Hematopoietic multipotent progenitor cell treated with erythropoietin and hydrocortisone succinate and interleukin-3 and kit ligand, for 4 days (in vitro differentiated cells): ENCODE results near the gene RPS16.
"Not testable (repeated sequence)": the region's sequence is repeated elsewhere in the genome, so short reads cannot be mapped to it uniquely, and the experiment has no call there.

Source experiments
- DNase-seq: peaks from one replicate; pipeline ENCODE4 v3.0.0-alpha.2; 2015

Gene RPS16

GRCh38 chr19:39435499-39436349 is at the start of gene RPS16:
Gene RPS16 (minus strand): TSS chr19:39435949. CDS start chr19:39435895, 54 bp downstream.
- peak; percentile 100 for DNase-seq

GRCh38 chr19:39483141-39483540 is 47.4 kb upstream of the RPS16 start:
- DNase-seq: no peak

- no peak for DNase-seq
These were observed 45.9 kb upstream of the RPS16 start for GRCh38 chr19:39481676-39482075.

GRCh38 chr19:39481229-39481545 is 45.4 kb upstream of the RPS16 start:
- peak; percentile 34 for DNase-seq

- DNase-seq: peak; percentile 99
These were observed 44.8 kb upstream of the RPS16 start, which contains the start of gene TIMM50 for GRCh38 chr19:39480337-39481228. Gene TIMM50 (plus strand): TSS chr19:39480838. CDS start chr19:39480854, 16 bp downstream.

- peak; percentile 43 for DNase-seq
These were observed 44.2 kb upstream of the RPS16 start for GRCh38 chr19:39479916-39480315.

- DNase-seq: not testable (repeated sequence)
These were observed 43.6 kb upstream of the RPS16 start for GRCh38 chr19:39479319-39479801.

GRCh38 chr19:39475748-39476147 is 40.0 kb upstream of the RPS16 start:
- DNase-seq: no peak

GRCh38 chr19:39474139-39474620 is 38.4 kb upstream of the RPS16 start:
- peak; percentile 69 for DNase-seq

GRCh38 chr19:39473443-39473960 is 37.8 kb upstream of the RPS16 start:
- DNase-seq: no peak

- DNase-seq: no peak
These were observed 37.1 kb upstream of the RPS16 start for GRCh38 chr19:39472746-39473442.

- DNase-seq: no peak
These were observed 36.2 kb upstream of the RPS16 start for GRCh38 chr19:39471756-39472536.

- DNase-seq: no peak
These were observed 35.1 kb upstream of the RPS16 start for GRCh38 chr19:39470724-39471339.

GRCh38 chr19:39469567-39469966 is 33.8 kb upstream of the RPS16 start:
- DNase-seq: no peak

GRCh38 chr19:39469036-39469435 is 33.3 kb upstream of the RPS16 start:
- no peak for DNase-seq

- no peak for DNase-seq
These were observed 32.2 kb upstream of the RPS16 start for GRCh38 chr19:39467941-39468340.

- DNase-seq: no peak
These were observed 30.4 kb upstream of the RPS16 start for GRCh38 chr19:39465956-39466747.

- DNase-seq: no peak
These were observed 27.7 kb upstream of the RPS16 start for GRCh38 chr19:39463403-39463802.

- not testable (repeated sequence) for DNase-seq
These were observed 15.5 kb upstream of the RPS16 start for GRCh38 chr19:39451257-39451656.

GRCh38 chr19:39449116-39449797 is 13.5 kb upstream of the RPS16 start:
- DNase-seq: no peak
